A549 (cell line): ENCODE results near the gene SLC15A3. TPM values are rescaled to one million over a fixed set of nuclear protein-coding genes. Genes with fewer than 3 reads are reported as not detected.

Source experiments
- ATAC-seq, 2 experiments: fragments of 200-7000 bp in 1 of 2; fragments of >200 bp in 1 of 2; cut with Nextera tagmentation in 1 of 2; cut with Tn5 transposase in 1 of 2; 3 replicates each; pipeline versions ENCODE4 v1.8.0 to v1.9.1; 2018 to 2020; ENCODE audit warnings: mild to moderate bottlenecking in 1 of 2, moderate library complexity in 1 of 2
- CTCF ChIA-PET: fragments of 300-600 bp; sonication (Branson Sonifier 250); formaldehyde crosslinking; extraction: SDS; loops from one replicate; lab custom pipeline; 2021; ENCODE audit warnings: antibody characterized with exemption, inconsistent platforms; lab: Yijun Ruan, JAX
- POLR2A ChIA-PET: fragments of 350-600 bp; formaldehyde crosslinking; extraction: SDS; loops from one replicate; lab custom pipeline; 2021; ENCODE audit warnings: antibody characterized with exemption, inconsistent platforms; lab: Yijun Ruan, JAX
- DNase-seq, 2 experiments: peaks; one replicate each; pipeline versions ENCODE4 v3.0.0 to v3.0.0-alpha.2; 2011 to 2016; ENCODE audit warnings: low read depth in 1 of 2, low spot score in 1 of 2
- FAIRE-seq: peaks from 2 replicates; lab custom pipeline; 2011; peaks lifted over from hg19 to GRCh38; lab: Jason Lieb, UNC
- H3K27ac ChIP-seq, 2 experiments: fragments of >200 bp; sonication (Bioruptor Twin); formaldehyde crosslinking; 3 replicates each; pipeline ENCODE4 v1.5.1; 2016 to 2017
- H3K4me1 ChIP-seq: fragments of >200 bp; sonication (Bioruptor Twin); formaldehyde crosslinking; 3 replicates; pipeline ENCODE4 v1.6.1; 2016
- H3K4me2 ChIP-seq: fragments of >200 bp; sonication (Bioruptor Twin); formaldehyde crosslinking; 3 replicates; pipeline ENCODE4 v1.6.1; 2016
- H3K4me3 ChIP-seq: fragments of >200 bp; sonication (Bioruptor Twin); formaldehyde crosslinking; 3 replicates; pipeline ENCODE4 v1.5.1; 2016
- H3K9me3 ChIP-seq: fragments of >200 bp; sonication (Bioruptor Twin); formaldehyde crosslinking; 3 replicates; pipeline ENCODE4 v1.6.1; 2016
- BHLHE40 ChIP-seq: IDR thresholded peaks from 2 replicates; pipeline ENCODE4 v1.6.1; 2012; ENCODE audit warnings: low read depth, low read length, inconsistent platforms
- CBX8 ChIP-seq: fragments of 200-600 bp; sonication (generic); IDR thresholded peaks from 2 replicates; pipeline ENCODE4 v1.6.1; 2016
- CHD2 ChIP-seq: fragments of 150-350 bp; IDR thresholded peaks from 2 replicates; pipeline ENCODE4 v1.6.1; 2014; ENCODE audit warnings: low read length; ENCODE audit not compliant: partially characterized antibody
- EHMT2 ChIP-seq: fragments of 200-600 bp; sonication (generic); IDR thresholded peaks from 2 replicates; pipeline ENCODE4 v1.6.1; 2016; ENCODE audit warnings: antibody characterized with exemption, low read depth, mild to moderate bottlenecking, moderate library complexity
- HOXA7 ChIP-seq: fragments of 250-450 bp; sonication (Bioruptor Pico); IDR thresholded peaks from 2 replicates; pipeline ENCODE4 v1.5.0; 2020; ENCODE audit warnings: mild to moderate bottlenecking, moderate library complexity
- HOXB13 ChIP-seq: fragments of 250-450 bp; sonication (Bioruptor Pico); IDR thresholded peaks from 2 replicates; pipeline ENCODE4 v1.5.0; 2020; ENCODE audit warnings: low read depth, mild to moderate bottlenecking, moderate library complexity
- HOXB5 ChIP-seq: fragments of 250-450 bp; sonication (Bioruptor Pico); IDR thresholded peaks from 2 replicates; pipeline ENCODE4 v1.5.0; 2020; ENCODE audit warnings: mild to moderate bottlenecking, moderate library complexity
- JUN ChIP-seq, 2 experiments: fragments of >200 bp; sonication (Bioruptor Twin); formaldehyde crosslinking; IDR thresholded peaks; 2 replicates in 1 of 2; 3 replicates in 1 of 2; pipeline ENCODE4 v1.6.1; 2016 to 2017
- JUNB ChIP-seq: fragments of >200 bp; sonication (Bioruptor Twin); formaldehyde crosslinking; IDR thresholded peaks from 2 replicates; pipeline ENCODE4 v1.6.1; 2016
- MYC ChIP-seq: IDR thresholded peaks from 2 replicates; pipeline ENCODE4 v1.6.1; 2012; ENCODE audit warnings: mild to moderate bottlenecking, inconsistent platforms, low read length, improper control_type of control experiment, borderline replicate concordance
- PHF8 ChIP-seq: fragments of 200-600 bp; sonication (generic); IDR thresholded peaks from 2 replicates; pipeline ENCODE4 v1.6.1; 2016; ENCODE audit warnings: low read depth, mild to moderate bottlenecking, antibody characterized with exemption, moderate library complexity, borderline replicate concordance
- POLR2AphosphoS2 ChIP-seq: conservative IDR thresholded peaks from 2 replicates; pipeline ENCODE4 v1.6.1; 2012; ENCODE audit warnings: low read length, improper control_type of control experiment, inconsistent platforms
- RFX5 ChIP-seq: fragments of 450-650 bp; IDR thresholded peaks from 2 replicates; pipeline ENCODE4 v1.7.1; 2014; ENCODE audit warnings: antibody characterized with exemption, mild to moderate bottlenecking, moderate library complexity
- TP53 ChIP-seq: fragments of 250-450 bp; sonication (Bioruptor Pico); IDR thresholded peaks from 2 replicates; pipeline ENCODE4 v1.5.0; 2021; ENCODE audit warnings: mild to moderate bottlenecking, moderate library complexity
- ZSCAN20 ChIP-seq: fragments of 250-450 bp; sonication (Bioruptor Pico); IDR thresholded peaks from 2 replicates; pipeline ENCODE4 v1.8.0; 2022; ENCODE audit warnings: mild to moderate bottlenecking, moderate library complexity
- WGBS: methylation state at CpG from one replicate; pipeline ENCODE4 v1.1.6; 2017; ENCODE audit errors: missing lambda C conversion rate; 5-methylcytosine and 5-hydroxymethylcytosine counted together
- polyA plus RNA-seq, 4 experiments: library from polyadenylated mRNA; depleted of rRNA in 3 of 4; stranded (reverse); fragments of >200 nt; fragmentation: RNase III in 1 of 4; extraction: RNeasy Plus Mini Kit Qiagen cat#74134 plus additional on column Dnase treatment in 1 of 4; gene quantifications; 2 replicates in 3 of 4; 3 replicates in 1 of 4; pipeline ENCODE4 v1.2.3, GENCODE V29; 2011 to 2017
- TF ChIP-seq, protein P1 (sequence below): fragments of 200-600 bp; sonication (generic); IDR thresholded peaks from 2 replicates; pipeline ENCODE4 v1.6.1; 2016; ENCODE audit warnings: antibody characterized with exemption, mild to moderate bottlenecking, moderate library complexity
- TF ChIP-seq, protein P2 (sequence below): fragments of >200 bp; sonication (Bioruptor Twin); formaldehyde crosslinking; IDR thresholded peaks from 3 replicates; pipeline ENCODE4 v1.6.1; 2016
- TF ChIP-seq, protein P3 (sequence below): IDR thresholded peaks from 2 replicates; pipeline ENCODE4 v1.6.1; 2012
- TF ChIP-seq, protein P4 (sequence below): IDR thresholded peaks from 2 replicates; pipeline ENCODE4 v1.6.1; 2012; ENCODE audit warnings: low read depth, borderline replicate concordance
- TF ChIP-seq, protein P5 (sequence below): fragments of 250-450 bp; sonication (Bioruptor Pico); IDR thresholded peaks from 2 replicates; pipeline ENCODE4 v1.5.0; 2021; ENCODE audit warnings: mild to moderate bottlenecking, moderate library complexity, borderline replicate concordance

The SLC15A3 gene
- polyA plus RNA-seq, 2 of the 4 experiments (the other 2 are of a cell fraction): not detected

DNA sequence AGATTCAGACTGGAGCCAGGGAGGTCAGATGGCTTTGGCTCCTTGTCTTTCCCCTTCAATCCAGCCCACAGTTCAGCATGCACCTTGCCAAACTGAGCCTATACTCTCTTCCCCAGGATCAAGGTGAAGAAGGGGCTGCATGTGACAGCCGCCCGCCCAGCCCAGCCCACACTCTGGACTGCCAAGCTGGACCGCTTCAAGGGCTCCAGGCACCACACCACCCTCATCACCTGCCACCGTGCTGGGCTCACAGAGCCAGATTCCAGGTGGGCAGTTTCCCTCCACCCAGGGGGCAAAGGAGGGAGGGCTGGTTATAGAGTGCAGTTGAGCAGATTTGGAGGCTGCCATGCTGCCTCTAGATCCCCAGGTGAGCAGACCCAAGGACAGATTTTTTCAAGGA lies 21.6 kb downstream of the SLC15A3 start:
- DNase-seq (no peak), FAIRE-seq (no peak), ATAC-seq (no peak)
- Histone ChIP-seq H3K4me2 (no peak overlapping the region), H3K27ac (no peak overlapping the region), H3K9me3 (no peaks in the 10 kb centered on the region), H3K4me1 (peaks cover 10% of the 10 kb centered on the region), H3K4me3 (no peak overlapping the region)
- ChIA-PET POLR2A (no interaction called here), CTCF (no interaction called here)
- TF ChIP-seq TP53 (CRISPR knock-in tag): no peak
- no peak for TF ChIP-seq JUN (IDR thresholded peaks at IDR 0.05)
- TF ChIP-seq, protein P1, sequence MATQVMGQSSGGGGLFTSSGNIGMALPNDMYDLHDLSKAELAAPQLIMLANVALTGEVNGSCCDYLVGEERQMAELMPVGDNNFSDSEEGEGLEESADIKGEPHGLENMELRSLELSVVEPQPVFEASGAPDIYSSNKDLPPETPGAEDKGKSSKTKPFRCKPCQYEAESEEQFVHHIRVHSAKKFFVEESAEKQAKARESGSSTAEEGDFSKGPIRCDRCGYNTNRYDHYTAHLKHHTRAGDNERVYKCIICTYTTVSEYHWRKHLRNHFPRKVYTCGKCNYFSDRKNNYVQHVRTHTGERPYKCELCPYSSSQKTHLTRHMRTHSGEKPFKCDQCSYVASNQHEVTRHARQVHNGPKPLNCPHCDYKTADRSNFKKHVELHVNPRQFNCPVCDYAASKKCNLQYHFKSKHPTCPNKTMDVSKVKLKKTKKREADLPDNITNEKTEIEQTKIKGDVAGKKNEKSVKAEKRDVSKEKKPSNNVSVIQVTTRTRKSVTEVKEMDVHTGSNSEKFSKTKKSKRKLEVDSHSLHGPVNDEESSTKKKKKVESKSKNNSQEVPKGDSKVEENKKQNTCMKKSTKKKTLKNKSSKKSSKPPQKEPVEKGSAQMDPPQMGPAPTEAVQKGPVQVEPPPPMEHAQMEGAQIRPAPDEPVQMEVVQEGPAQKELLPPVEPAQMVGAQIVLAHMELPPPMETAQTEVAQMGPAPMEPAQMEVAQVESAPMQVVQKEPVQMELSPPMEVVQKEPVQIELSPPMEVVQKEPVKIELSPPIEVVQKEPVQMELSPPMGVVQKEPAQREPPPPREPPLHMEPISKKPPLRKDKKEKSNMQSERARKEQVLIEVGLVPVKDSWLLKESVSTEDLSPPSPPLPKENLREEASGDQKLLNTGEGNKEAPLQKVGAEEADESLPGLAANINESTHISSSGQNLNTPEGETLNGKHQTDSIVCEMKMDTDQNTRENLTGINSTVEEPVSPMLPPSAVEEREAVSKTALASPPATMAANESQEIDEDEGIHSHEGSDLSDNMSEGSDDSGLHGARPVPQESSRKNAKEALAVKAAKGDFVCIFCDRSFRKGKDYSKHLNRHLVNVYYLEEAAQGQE: no peak
- no peak for TF ChIP-seq CBX8
- 90% methylated on average over 2 of the region's 4 CpGs for WGBS

DNA sequence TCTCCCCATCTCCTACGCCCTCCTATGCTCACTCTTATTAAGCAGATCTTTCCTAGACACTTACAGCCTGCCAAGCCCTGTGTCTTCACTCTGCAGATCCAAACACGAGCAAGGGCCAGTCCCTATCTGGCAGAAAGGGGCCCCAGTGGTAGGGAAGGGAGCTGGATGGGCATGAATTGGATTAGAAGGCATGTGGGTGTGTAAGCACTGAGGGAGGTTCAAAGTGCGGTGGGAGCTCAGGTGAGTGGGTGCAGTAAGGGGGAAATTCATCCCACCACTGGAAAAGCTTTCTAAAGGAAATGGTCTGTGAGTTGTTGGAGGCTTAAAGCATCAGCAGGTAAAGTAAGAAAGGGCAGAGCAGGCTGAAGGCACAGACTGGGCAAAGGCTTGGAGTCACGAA lies 22.2 kb downstream of the SLC15A3 start:
- Histone ChIP-seq H3K4me1 (peaks cover 12% of the 10 kb centered on the region), H3K4me2 (no peak overlapping the region), H3K4me3 (no peak overlapping the region)
- POLR2A ChIA-PET: no interaction called here
- ATAC-seq (no peak), FAIRE-seq (no peak)
- TF ChIP-seq TP53 (CRISPR knock-in tag) (no peak), HOXB5 (CRISPR knock-in tag) (no peak), RFX5 (no peak), HOXB13 (CRISPR knock-in tag) (no peak), PHF8 (no peak), HOXA7 (no peak), ZSCAN20 (CRISPR knock-in tag) (no peak), JUNB (no peak), CHD2 (no peak), MYC (no peak), EHMT2 (no peak), POLR2AphosphoS2 (no peak), BHLHE40 (no peak)
- TF ChIP-seq, protein P2, sequence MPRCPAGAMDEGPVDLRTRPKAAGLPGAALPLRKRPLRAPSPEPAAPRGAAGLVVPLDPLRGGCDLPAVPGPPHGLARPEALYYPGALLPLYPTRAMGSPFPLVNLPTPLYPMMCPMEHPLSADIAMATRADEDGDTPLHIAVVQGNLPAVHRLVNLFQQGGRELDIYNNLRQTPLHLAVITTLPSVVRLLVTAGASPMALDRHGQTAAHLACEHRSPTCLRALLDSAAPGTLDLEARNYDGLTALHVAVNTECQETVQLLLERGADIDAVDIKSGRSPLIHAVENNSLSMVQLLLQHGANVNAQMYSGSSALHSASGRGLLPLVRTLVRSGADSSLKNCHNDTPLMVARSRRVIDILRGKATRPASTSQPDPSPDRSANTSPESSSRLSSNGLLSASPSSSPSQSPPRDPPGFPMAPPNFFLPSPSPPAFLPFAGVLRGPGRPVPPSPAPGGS: no peak
- TF ChIP-seq, protein P3, sequence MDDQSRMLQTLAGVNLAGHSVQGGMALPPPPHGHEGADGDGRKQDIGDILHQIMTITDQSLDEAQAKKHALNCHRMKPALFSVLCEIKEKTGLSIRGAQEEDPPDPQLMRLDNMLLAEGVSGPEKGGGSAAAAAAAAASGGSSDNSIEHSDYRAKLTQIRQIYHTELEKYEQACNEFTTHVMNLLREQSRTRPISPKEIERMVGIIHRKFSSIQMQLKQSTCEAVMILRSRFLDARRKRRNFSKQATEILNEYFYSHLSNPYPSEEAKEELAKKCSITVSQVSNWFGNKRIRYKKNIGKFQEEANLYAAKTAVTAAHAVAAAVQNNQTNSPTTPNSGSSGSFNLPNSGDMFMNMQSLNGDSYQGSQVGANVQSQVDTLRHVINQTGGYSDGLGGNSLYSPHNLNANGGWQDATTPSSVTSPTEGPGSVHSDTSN: no peak
- TF ChIP-seq, protein P4, sequence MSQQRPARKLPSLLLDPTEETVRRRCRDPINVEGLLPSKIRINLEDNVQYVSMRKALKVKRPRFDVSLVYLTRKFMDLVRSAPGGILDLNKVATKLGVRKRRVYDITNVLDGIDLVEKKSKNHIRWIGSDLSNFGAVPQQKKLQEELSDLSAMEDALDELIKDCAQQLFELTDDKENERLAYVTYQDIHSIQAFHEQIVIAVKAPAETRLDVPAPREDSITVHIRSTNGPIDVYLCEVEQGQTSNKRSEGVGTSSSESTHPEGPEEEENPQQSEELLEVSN: no peak
- TF ChIP-seq, protein P5, sequence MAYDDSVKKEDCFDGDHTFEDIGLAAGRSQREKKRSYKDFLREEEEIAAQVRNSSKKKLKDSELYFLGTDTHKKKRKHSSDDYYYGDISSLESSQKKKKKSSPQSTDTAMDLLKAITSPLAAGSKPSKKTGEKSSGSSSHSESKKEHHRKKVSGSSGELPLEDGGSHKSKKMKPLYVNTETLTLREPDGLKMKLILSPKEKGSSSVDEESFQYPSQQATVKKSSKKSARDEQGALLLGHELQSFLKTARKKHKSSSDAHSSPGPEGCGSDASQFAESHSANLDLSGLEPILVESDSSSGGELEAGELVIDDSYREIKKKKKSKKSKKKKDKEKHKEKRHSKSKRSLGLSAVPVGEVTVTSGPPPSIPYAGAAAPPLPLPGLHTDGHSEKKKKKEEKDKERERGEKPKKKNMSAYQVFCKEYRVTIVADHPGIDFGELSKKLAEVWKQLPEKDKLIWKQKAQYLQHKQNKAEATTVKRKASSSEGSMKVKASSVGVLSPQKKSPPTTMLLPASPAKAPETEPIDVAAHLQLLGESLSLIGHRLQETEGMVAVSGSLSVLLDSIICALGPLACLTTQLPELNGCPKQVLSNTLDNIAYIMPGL (CRISPR knock-in tag): no peak
- TF ChIP-seq, all 56 proteins: peak for 0
- 80% methylated on average over 4 of the region's 4 CpGs for WGBS
- CTCF ChIA-PET: no interaction called here
- Histone ChIP-seq H3K9me3 (no peaks in the 10 kb centered on the region), H3K27ac (no peak overlapping the region)
- no peak for DNase-seq
